ENCODE measurements around the gene NCL.

- TF ChIP-seq CTCF (IDR thresholded peaks at IDR 0.05) (no peak), EZH2 (IDR thresholded peaks at IDR 0.05) (no peak), EZH2phosphoT487 (IDR thresholded peaks at IDR 0.05) (no peak)
These were observed 4.0 kb downstream of the NCL start for GRCh38 chr2:231460073-231460835.

All from neural progenitor cell (in vitro differentiated cells).